K562 (cell line): Measurements from ENCODE around the gene OXTR. TPM values are rescaled to one million over a fixed set of nuclear protein-coding genes. Genes with fewer than 3 reads are reported as not detected.

Source experiments
- ATAC-seq: fragments of 200-7000 bp; cut with Tn5 transposase; 3 replicates; pipeline ENCODE4 v1.9.1; 2020; ENCODE audit warnings: moderate library complexity
- BruUV-seq: library from RNA; stranded (reverse); fragments of 400-500 nt; replicated peaks from 2 replicates; lab custom pipeline; 2021; lab: Mats Ljungman, UMichigan
- CTCF ChIA-PET: fragments of 300-600 bp; formaldehyde crosslinking; extraction: SDS; loops from one replicate; lab custom pipeline; 2021; ENCODE audit warnings: low intra/inter-chr PET ratio; lab: Yijun Ruan, JAX
- POLR2A ChIA-PET: fragments of 300-600, 350-650 bp; sonication (Branson Sonifier 250); formaldehyde crosslinking; extraction: SDS; loops from one replicate; lab custom pipeline; 2021; ENCODE audit warnings: antibody characterized with exemption, inconsistent platforms; lab: Yijun Ruan, JAX
- DNase-seq, 4 experiments: peaks; one replicate each; pipeline versions ENCODE4 v3.0.0 to v3.0.0-alpha.2; 2011 to 2018; ENCODE audit warnings: low spot score in 3 of 4, mixed read lengths in 3 of 4; ENCODE audit errors: extremely low read depth in 1 of 4
- FAIRE-seq: peaks from 2 replicates; lab custom pipeline; 2011; peaks lifted over from hg19 to GRCh38; lab: Jason Lieb, UNC
- H2AFZ ChIP-seq: 2 replicates; pipeline ENCODE4 v1.6.0; 2011; ENCODE audit warnings: low read depth, low read length, control low read depth, inconsistent platforms
- H3K27ac ChIP-seq: fragments of 200-600 bp; 3 replicates; pipeline ENCODE4 v1.8.0; 2011; ENCODE audit warnings: low read depth, mild to moderate bottlenecking, control low read depth, inconsistent platforms, low read length, moderate library complexity, mixed read lengths; ENCODE audit errors: extremely low read depth
- H3K27me3 ChIP-seq, 2 experiments: fragments of 300-600 bp in 1 of 2; 2 replicates in 1 of 2; 3 replicates in 1 of 2; pipeline versions ENCODE4 v1.6.0 to v1.8.0; 2011; ENCODE audit warnings: inconsistent platforms in 2 of 2, low read length in 2 of 2, mild to moderate bottlenecking in 1 of 2, mixed read lengths in 1 of 2, moderate library complexity in 1 of 2; ENCODE audit not compliant: control insufficient read depth in 2 of 2, insufficient read depth in 2 of 2
- H3K36me3 ChIP-seq: fragments of 300-600 bp; 3 replicates; pipeline ENCODE4 v1.8.0; 2011; ENCODE audit warnings: mild to moderate bottlenecking, low read length, inconsistent platforms; ENCODE audit not compliant: control insufficient read depth, insufficient read depth
- H3K4me1 ChIP-seq, 2 experiments: fragments of 200-600 bp in 1 of 2; replicated peaks in 1 of 2; 2 replicates in 1 of 2; 3 replicates in 1 of 2; pipeline versions ENCODE4 v1.5.1 to v1.8.0; 2011; ENCODE audit warnings: inconsistent platforms in 2 of 2, low read length in 2 of 2, mild to moderate bottlenecking in 1 of 2, mixed read lengths in 1 of 2, moderate library complexity in 1 of 2; ENCODE audit not compliant: control insufficient read depth in 2 of 2, insufficient read depth in 2 of 2
- H3K4me2 ChIP-seq: 2 replicates; pipeline ENCODE4 v1.6.1; 2011; ENCODE audit warnings: low read length, control low read depth, inconsistent platforms, mixed read lengths; ENCODE audit not compliant: insufficient read depth
- H3K4me3 ChIP-seq: fragments of 200-600 bp; sonication (generic), shearing (Covaris generic); 2 replicates; pipeline ENCODE4 v1.5.1; 2016; ENCODE audit warnings: control low read depth, inconsistent platforms
- H3K79me2 ChIP-seq: fragments of 200-600 bp; 3 replicates; pipeline ENCODE4 v1.8.0; 2011; ENCODE audit warnings: low read length, inconsistent platforms; ENCODE audit not compliant: control insufficient read depth, insufficient read depth
- H3K9ac ChIP-seq, 2 experiments: 2 replicates each; pipeline versions ENCODE4 v1.6.0 to v1.6.1; 2011; ENCODE audit warnings: low read depth in 2 of 2, low read length in 2 of 2, control low read depth in 1 of 2, inconsistent platforms in 1 of 2, mild to moderate bottlenecking in 1 of 2, mixed read lengths in 1 of 2; ENCODE audit not compliant: insufficient read depth in 1 of 2
- H3K9me1 ChIP-seq: one replicate; pipeline ENCODE4 v1.6.0; 2011; ENCODE audit warnings: inconsistent platforms, mild to moderate bottlenecking, low read length, moderate library complexity; ENCODE audit not compliant: control insufficient read depth, insufficient read depth
- H3K9me3 ChIP-seq: replicated peaks from 2 replicates; pipeline ENCODE4 v1.5.1; 2011; ENCODE audit warnings: low read depth, low read length, inconsistent platforms; ENCODE audit not compliant: control insufficient read depth, insufficient read depth
- H4K20me1 ChIP-seq: replicated peaks from 2 replicates; pipeline ENCODE4 v1.6.1; 2011; ENCODE audit warnings: low read length, inconsistent platforms, mixed read lengths; ENCODE audit not compliant: control insufficient read depth, insufficient read depth
- CHD4 ChIP-seq: fragments of 200-600 bp; sonication (generic); IDR thresholded peaks from 3 replicates; pipeline ENCODE4 v1.6.1; 2012; ENCODE audit warnings: low read depth, mild to moderate bottlenecking, mixed read lengths, low read length, inconsistent platforms; ENCODE audit not compliant: insufficient read depth, insufficient replicate concordance, poor library complexity, severe bottlenecking
- POLR2B ChIP-seq: fragments of 450-650 bp; IDR thresholded peaks from 2 replicates; pipeline ENCODE4 v1.6.1; 2018; ENCODE audit warnings: low read depth; ENCODE audit not compliant: partially characterized antibody
- SIN3B ChIP-seq: fragments of 450-650 bp; IDR thresholded peaks from 2 replicates; pipeline ENCODE4 v1.6.1; 2017; ENCODE audit warnings: low read depth, mild to moderate bottlenecking, moderate library complexity
- TAL1 ChIP-seq: fragments of 450-650 bp; IDR thresholded peaks from 2 replicates; pipeline ENCODE4 v1.6.1; 2016; ENCODE audit warnings: mild to moderate bottlenecking
- ZFP36 ChIP-seq: fragments of 150-350 bp; IDR thresholded peaks from 2 replicates; pipeline ENCODE4 v1.6.1; 2018; ENCODE audit warnings: low read length, low read depth; ENCODE audit not compliant: partially characterized antibody
- WGBS: fragments of 100-300 bp; shearing (Covaris generic); methylation state at CpG from one replicate; pipeline ENCODE4 v1.1.6; 2016; ENCODE audit warnings: low coverage, mixed read lengths; ENCODE audit not compliant: insufficient coverage; ENCODE audit errors: missing lambda C conversion rate; 5-methylcytosine and 5-hydroxymethylcytosine counted together
- in situ Hi-C: fragments of 300-500 bp; cut with MboI; formaldehyde crosslinking; loops from 4 replicates; pipeline ENCODE4 v1.15.0; 2018; ENCODE audit warnings: inconsistent platforms, mixed read lengths
- intact Hi-C: fragments of 100-400 bp; cut with micrococcal nuclease; formaldehyde crosslinking; loops from 2 replicates; pipeline ENCODE4 v1.14.2; 2022
- polyA plus RNA-seq, 8 experiments: library from polyadenylated mRNA; depleted of rRNA in 4 of 8; stranded (reverse) in 5 of 8; unstranded in 3 of 8; fragments of >200 nt; fragmentation: Nextera tagmentation in 2 of 8; fragmentation: Illumina TruSeq in 1 of 8; extraction: Ambion mirVana in 2 of 8; extraction: Trizol in 1 of 8; gene quantifications; 2 replicates each; pipeline versions ENCODE4 v1.2.1 to v1.2.3, GENCODE V29; 2011 to 2014; ENCODE audit warnings: inconsistent platforms in 1 of 8, missing spikeins in 1 of 8
- total RNA-seq, 7 experiments: library from RNA; depleted of rRNA in 6 of 7; stranded (reverse); fragments of >200 nt in 6 of 7; fragmentation: Illumina TruSeq in 2 of 7; extraction: Trizol in 2 of 7; gene quantifications; 2 replicates each; pipeline versions ENCODE4 v1.2.1 to v1.2.3, GENCODE V29; 2011 to 2021; ENCODE audit warnings: low replicate concordance in 1 of 7
- TF ChIP-seq, protein P1 (sequence below): fragments of 250-450 bp; sonication (Bioruptor Pico); IDR thresholded peaks from 2 replicates; pipeline ENCODE4 v1.4.0; 2020; ENCODE audit warnings: mild to moderate bottlenecking, moderate library complexity

Gene OXTR
- total and polyA plus RNA-seq, 9 of the 15 experiments (the other 6 are each of a cell fraction or from before 2014, with no cell fraction given), result 0.14 to 1.3 (median 0.80) TPM

- CTCF ChIA-PET, result no interaction called here
- no peaks in the 10 kb centered on the region for H3K4me1 ChIP-seq
- POLR2A ChIA-PET, result interaction anchor here (0.5 to 0.7 kb wide), 2 partner anchors 21 to 52 kb away, joined by 3 read pairs; no protein-coding TSS in a partner anchor
- peaks cover 3% of the 10 kb centered on the region for H3K9me1 ChIP-seq
- no peak for DNase-seq
- no peak for FAIRE-seq
- H3K36me3 ChIP-seq, result no peaks in the 10 kb centered on the region
- H3K79me2 ChIP-seq, result no peaks in the 10 kb centered on the region
- H3K27me3 ChIP-seq, result peaks cover 30 to 76% of the 10 kb centered on the region in 2 experiments
- H3K9me3 ChIP-seq, result no peaks in the 10 kb centered on the region
- H2AFZ ChIP-seq, result no peak overlapping the region
- H4K20me1 ChIP-seq, result peaks cover 3% of the 10 kb centered on the region; the same call in 1 of the 2 replicates
- 0% methylated on average over 4 of the region's 4 CpGs for WGBS
- BruUV-seq, result no TSS peak
- in situ Hi-C loops, result no loop called here
- no peak overlapping the region for H3K9ac ChIP-seq
- intact Hi-C loops, result no loop called here
- no peak overlapping the region for H3K27ac ChIP-seq
- no peak for TF ChIP-seq POLR2B
- peak; percentile 60 for TF ChIP-seq ZFP36
- no peak for ATAC-seq
- no peak overlapping the region for H3K4me2 ChIP-seq
- H3K4me3 ChIP-seq, result no peak overlapping the region
Measured at GRCh38 chr3:8732413-8732812, 37.0 kb downstream of the OXTR start.

DNA sequence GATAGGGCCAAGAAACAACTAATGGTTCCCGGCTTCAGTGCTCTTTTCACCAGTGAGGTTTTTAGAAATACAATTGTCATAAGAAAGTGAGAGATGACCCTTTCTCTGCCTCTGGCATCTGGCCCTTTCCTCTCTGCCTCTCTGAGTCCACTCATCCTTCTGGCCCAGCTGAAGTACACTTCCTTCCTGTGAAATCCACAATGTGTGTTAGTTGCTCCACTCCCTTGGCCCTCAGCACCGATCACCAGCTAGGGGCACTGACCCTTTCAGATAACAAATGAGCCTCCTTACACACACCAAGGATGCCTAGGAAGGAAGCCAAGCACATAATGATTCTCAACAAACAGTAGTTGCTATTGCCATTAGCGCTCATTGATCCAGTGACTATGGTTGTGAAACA is 38.8 kb downstream of the OXTR start:
- in situ Hi-C loops, result no loop called here
- peaks cover 3% of the 10 kb centered on the region for H3K9me1 ChIP-seq
- H3K27ac ChIP-seq, result no peak overlapping the region

More for the DNA sequence above, 38.8 kb downstream of the OXTR start:
- no peak for FAIRE-seq
- intact Hi-C loops, result no loop called here
- H3K4me3 ChIP-seq, result no peak overlapping the region
- no peaks in the 10 kb centered on the region for H3K79me2 ChIP-seq
- no peaks in the 10 kb centered on the region for H4K20me1 ChIP-seq
- no peak for ATAC-seq
- BruUV-seq, result no TSS peak
- no peak overlapping the region for H3K4me2 ChIP-seq
- H3K36me3 ChIP-seq, result no peaks in the 10 kb centered on the region
- no peak for TF ChIP-seq TAL1
- no peak for TF ChIP-seq SIN3B
- no peak for TF ChIP-seq CHD4
- TF ChIP-seq, protein P1, sequence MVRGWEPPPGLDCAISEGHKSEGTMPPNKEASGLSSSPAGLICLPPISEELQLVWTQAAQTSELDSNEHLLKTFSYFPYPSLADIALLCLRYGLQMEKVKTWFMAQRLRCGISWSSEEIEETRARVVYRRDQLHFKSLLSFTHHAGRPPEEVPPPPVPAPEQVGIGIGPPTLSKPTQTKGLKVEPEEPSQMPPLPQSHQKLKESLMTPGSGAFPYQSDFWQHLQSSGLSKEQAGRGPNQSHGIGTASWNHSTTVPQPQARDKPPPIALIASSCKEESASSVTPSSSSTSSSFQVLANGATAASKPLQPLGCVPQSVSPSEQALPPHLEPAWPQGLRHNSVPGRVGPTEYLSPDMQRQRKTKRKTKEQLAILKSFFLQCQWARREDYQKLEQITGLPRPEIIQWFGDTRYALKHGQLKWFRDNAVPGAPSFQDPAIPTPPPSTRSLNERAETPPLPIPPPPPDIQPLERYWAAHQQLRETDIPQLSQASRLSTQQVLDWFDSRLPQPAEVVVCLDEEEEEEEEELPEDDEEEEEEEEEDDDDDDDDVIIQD, result no peak
- no peak overlapping the region for H3K9ac ChIP-seq
- 0% methylated on average over 3 of the region's 3 CpGs for whole genome bisulfite sequencing
- no peak for DNase-seq
- H3K4me1 ChIP-seq, result no peaks in the 10 kb centered on the region
- no peaks in the 10 kb centered on the region for H3K9me3 ChIP-seq
- POLR2A ChIA-PET, result interaction anchor here (1.1 to 1.6 kb wide), 2 partner anchors 11 to 32 kb away, joined by 3 to 4 read pairs; no protein-coding TSS in a partner anchor
- H2AFZ ChIP-seq, result no peak overlapping the region
- peaks cover 29 to 76% of the 10 kb centered on the region in 2 experiments for H3K27me3 ChIP-seq
- CTCF ChIA-PET, result no interaction called here
